SK-MEL-5 (cell line): ENCODE data around the gene MED13L. TPM values are rescaled to one million over a fixed set of nuclear protein-coding genes. Genes with fewer than 3 reads are reported as not detected.

Experiments
- DNase-seq: peaks from one replicate; pipeline ENCODE4 v3.0.0-alpha.2; 2016; ENCODE audit warnings: low read depth, low spot score
- in situ Hi-C: cut with HindIII; loops from 2 replicates; pipeline ENCODE4 v1.10.0; 2016; ENCODE audit warnings: low sequenced_read_pairs, high pct_unique_total_duplicates, low pct_unique_long_range_greater_than_20kb
- total RNA-seq: library from RNA; depleted of rRNA; stranded (reverse); fragments of >200 nt; shearing (Covaris generic); gene quantifications from 2 replicates; pipeline ENCODE4 v1.2.3, GENCODE V29; 2014

MED13L gene
- total RNA-seq, 1 experiment from 2014 or later: 41.3 TPM

DNA sequence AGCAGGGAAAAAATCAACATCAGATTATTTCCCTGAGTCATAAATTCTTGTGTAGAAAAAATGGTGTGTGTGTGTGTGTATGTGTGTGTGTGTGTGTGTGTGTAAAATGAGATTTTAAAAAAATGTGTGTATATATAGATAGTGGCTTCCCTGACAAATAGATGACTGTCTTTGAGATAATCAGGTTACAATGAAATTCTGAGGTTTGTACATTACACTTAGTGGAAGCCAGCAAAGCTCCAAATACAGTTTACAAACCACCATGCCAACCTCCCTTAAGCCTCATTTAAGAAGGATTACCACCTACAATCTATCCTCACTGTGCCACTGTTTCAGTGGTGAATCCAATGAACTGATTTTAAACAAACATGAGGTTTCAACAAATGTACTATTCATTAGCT is 93.8 kb downstream of the MED13L start:
- in situ Hi-C loops: no loop called here
- DNase-seq: peak; percentile 66

DNA sequence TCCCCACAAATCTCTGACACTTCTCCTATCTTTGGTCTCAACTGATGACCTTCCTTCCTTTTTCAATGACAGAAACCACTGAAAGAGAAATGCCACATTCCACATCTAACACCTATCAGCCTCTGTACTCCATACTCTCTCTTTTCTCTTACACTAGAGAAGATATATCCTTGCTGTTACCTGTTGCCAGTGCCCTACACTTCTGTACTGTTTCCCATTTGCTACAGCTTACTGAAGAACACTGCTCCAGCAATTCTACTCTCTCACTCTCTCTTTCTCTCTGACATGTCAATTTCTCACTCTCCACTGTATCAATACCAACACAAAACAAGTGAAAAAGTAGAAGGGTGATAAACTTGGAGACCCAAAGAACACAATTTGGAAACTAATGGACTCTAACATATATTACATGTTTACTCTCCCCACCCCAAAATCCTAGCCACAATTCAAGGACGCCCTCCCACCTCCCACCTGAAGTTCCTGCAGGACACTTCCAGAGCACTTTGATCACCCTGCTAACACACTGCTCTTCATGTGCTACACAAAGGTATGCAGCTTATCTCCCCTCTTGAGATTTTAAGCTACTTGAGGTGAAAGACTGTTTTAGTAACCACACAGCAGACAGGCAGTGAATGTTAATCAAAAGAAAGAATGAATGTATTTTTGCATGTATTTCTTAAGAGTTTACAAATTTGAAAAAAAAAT is 95.0 kb downstream of the MED13L start:
- no peak for DNase-seq
- in situ Hi-C loops: no loop called here

DNA sequence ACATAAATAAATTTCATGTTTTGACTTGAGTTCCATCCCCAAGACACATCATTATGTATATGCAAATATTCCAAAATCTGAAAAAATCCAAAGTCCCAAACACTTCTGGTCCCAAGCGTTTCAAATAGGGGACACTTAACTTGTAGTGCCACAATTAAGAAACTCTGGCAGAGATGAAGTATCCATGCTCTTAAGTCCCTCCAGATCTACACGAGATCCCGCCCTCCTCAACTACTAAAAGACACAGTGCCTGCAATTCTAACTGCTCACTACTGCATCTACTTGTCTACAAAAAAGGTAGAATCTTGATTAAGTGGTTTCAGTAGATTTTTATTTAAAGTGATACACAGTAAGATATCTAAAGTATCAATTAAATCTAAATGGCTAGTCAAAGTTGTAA is 97.0 kb downstream of the MED13L start:
- no peak for DNase-seq
- in situ Hi-C loops: no loop called here

DNA sequence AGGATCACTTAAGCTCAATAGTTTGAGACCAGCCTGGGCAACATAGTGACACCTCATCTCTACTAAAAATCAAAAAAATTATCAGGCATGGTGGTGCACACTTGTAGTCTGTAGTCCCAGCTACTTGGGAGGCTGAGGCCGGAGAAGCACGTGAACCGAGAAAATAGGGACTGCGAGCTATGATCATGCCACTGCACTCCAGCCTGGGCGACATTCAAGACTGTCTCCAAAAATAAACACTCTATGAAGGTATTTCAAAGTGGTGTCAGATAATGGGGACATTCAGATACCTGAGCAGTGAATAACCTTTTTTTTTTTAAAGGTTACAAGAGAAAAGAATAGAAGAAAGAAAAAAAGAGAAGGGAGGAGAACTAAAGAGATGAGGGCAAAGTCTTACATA is 98.1 kb downstream of the MED13L start:
- in situ Hi-C loops: no loop called here
- no peak for DNase-seq

DNA sequence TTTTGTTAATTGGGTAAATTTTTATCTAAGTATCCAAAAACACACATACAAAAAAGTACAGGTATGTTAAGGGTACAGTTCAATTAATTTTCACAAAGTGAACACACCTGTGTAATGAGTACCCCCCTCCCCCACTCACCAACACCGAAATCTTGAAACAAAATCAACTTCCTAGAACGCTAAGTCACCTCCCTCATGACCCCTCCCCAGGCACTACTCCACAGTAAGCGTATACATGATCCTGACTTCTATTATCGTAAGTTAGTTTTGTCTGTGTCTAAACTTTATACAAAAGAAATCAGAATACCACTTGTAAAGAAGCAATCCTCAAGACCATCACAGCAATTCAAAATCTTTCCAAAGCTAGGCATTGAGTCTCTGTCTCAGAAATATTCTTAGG is 100.5 kb downstream of the MED13L start:
- DNase-seq: no peak
- in situ Hi-C loops: no loop called here

DNA sequence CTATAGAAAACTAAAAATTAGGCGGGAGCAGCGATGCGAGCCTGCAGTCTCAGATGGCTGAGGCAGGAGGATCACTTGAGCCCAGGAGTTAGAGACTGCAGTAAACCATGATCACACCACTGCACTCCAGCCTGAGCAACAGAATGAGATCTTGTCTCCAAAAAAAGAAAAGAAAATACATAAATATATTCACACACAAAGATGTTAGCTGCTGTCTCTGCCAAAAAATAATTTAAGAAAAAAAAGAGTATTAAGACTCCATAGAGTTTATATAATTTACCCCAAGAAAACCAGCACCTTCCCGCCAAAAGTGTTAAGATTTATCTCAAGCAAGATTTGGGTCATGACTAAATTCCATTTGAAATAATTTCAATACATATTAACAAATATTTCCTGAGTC is 102.6 kb downstream of the MED13L start:
- DNase-seq: no peak
- in situ Hi-C loops: no loop called here

DNA sequence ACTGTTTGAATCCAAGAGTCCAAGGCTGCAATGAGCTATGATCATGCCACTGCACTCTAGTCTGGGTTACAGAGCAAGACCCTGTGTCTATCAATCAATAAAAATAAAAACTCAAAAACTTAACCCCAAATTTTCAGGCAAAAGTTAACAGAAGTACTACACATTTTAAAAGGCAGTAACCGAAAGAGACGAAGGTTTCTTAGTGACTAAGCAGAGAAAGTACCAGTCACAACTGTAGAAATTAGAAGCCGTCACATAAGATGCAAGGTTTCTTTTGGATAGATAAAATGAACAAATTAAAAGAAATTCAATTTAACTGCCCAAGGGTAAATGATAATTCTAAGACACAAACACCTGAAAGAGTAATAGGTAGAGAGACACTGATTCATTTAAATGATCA is 103.5 kb downstream of the MED13L start:
- in situ Hi-C loops: no loop called here
- no peak for DNase-seq

DNA sequence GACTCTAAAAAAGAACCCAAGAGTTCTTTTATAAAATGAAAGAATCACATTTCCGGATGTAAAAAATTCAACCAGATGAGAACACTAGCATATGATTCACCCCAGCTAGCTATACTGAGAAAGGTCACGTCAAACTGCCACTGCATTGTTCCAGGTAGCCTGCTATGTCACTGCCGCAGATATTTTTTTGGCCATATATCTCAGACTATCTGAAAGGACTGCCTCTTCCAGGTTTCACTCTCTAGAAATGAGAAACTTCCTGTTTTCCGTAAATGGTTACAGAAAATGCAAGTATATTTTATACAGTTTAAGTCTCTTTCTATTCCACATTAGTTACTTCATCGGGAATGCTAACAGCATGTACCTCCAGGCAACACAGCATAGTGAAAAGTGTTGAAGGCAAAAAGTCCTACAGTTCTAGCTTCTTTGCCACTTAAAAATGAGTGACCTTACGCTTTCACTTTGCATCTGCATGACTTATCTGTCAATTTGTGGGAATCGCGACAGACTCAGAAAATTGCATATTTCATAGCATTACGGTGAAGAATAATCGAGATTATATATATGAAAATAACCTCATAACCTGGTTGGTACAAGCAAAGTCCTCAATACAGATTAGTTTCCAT is 105.2 kb downstream of the MED13L start:
- in situ Hi-C loops: no loop called here
- peak; percentile 36 for DNase-seq

DNA sequence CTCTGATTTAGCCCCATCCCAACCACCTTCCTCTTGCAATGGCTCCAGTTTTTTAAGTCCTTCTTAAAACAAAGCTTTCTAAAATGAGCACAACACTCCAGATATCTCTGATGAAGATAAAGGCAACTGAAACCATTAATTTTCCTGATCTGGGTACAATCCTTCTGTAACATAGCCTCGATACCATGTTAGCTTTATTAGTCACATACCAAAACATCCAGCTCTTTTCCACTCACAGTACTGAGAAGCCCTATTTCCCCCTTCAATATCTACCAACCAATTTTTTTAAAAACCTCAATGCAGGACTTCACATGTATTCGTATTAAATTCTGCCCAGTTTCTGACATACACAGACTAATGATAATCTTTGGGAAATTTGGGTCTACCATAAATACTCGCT is 105.9 kb downstream of the MED13L start:
- DNase-seq: no peak

DNA sequence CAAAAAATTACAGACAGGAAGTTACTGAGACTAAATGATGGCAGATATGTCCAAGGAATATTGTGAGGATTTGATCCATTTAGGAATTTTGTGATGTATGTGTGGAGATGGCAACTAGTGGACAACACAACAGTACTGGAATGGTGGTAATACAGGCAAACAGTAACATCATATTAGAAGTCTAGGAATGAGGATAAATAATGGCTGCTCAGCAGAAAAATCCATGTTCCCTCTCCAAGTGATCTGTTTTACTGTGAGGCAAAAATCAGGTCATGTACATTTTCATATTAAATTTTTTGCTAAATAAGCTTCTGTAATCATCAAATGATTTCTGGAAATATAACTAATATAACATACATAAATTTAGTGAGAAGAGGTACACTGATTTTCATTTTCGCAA is 108.4 kb downstream of the MED13L start:
- no peak for DNase-seq
- in situ Hi-C loops: no loop called here

More for the DNA sequence above, 105.9 kb downstream of the MED13L start:
- in situ Hi-C loops: no loop called here

DNA sequence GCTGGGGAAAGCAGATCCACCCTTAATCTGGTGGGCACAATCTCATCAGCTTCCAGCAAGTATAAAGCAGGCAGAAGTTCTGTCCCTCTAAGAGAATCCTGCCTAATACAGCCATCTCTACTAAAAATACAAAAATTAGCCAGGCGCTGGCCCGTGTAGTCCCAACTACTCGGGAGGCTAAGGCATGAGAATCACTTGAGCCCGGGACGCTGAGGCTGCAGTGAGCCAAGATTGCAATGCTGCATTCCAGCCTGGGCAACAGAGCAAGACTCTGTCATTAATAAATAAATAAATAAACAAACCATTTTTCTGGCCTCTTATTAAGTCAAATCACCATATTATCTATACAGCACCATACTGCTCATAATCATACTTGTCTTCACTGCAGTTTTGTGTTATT is 111.2 kb downstream of the MED13L start:
- DNase-seq: no peak

DNA sequence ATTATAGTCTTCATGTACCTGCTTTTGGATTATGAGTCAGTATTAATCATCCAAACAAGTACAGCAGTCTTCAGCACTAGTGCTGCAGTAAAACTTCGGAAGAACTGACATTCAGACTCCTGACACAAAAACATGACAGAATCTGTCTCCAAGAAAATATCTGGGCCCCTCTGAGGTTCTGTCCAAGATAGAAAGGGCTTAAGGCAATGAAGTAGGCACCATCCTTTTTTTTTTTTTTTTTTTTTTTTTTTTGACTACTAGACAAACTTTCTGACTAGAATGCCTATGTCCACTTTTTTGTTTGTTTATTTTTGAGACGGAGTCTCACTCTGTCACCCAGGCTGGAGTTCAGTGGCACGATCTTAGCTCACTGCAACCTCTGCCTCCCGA is 112.5 kb downstream of the MED13L start:
- in situ Hi-C loops: no loop called here
- no peak for DNase-seq

More for the DNA sequence above, 111.2 kb downstream of the MED13L start:
- in situ Hi-C loops: no loop called here

DNA sequence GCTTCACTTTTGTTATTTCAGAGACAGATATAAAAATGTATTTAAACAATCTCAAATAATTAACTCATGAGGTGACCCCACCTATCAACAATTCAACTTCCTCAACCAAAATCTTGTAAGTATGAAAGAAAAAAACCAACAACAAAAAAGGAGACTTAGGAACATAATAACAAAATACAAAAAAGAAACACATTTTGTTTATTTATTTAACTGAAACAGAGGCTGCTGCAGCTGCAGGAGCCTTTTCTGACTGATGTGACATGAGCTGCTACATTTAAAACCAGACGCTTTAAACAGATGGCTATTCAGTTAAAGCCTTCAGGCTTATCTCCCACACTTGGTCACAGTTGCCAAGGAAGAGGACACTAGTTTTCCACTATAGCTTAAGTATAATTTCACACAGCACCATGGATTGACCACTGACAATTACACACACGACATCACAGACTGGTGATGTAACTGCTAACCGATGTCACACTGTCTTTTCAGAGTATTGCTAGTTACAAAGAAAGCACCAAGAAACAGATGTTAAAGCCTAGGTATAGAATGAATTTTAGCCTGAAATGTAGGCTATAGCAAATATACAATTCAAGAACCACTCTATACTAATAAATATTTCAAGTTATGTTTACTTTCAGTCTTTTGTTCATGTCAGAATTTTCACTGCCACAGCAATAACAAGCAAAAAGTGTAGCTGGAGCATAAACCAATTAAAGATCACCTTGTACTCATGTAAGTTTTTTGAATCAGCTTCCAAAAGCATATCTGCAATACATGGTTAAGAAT is 113.0 kb downstream of the MED13L start:
- peak; percentile 12 for DNase-seq
- in situ Hi-C loops: no loop called here

DNA sequence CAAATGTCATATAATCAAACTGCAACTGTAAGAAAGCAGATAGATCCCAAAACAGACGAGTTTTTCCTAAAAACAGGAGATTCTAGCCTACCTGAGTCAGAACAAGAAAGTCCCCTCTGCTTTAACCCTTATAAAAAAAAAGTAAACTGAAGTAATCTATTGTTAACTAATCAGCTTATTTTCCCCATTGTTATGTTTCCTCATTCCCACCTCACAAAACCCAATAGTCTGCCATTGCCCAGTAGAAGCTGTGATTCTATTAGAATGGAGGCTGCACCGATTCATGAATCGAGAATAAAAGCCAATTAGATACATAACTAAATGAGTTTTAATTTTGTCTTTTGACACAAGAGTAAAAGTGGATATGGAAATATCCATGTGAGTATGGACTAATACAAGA is 115.4 kb downstream of the MED13L start:
- no peak for DNase-seq
- in situ Hi-C loops: no loop called here

DNA sequence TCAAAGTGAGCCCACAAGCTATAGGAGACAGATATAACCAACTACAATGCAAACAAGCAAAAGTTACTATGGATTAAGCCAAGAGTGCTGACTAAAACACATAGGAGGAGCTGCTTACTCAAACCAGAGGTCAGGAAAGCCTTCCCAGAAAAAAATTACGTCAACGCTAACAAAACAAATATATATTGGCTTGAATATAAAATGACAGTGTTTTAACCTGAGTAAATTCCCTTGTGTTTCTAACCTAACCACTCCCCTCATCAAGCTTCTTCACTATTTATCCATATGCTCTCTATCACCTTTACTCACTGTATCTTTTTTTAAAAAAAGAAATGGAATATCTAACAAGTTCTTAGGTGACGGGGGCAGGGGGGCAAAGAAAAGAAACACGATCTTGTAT is 115.9 kb downstream of the MED13L start:
- in situ Hi-C loops: no loop called here
- DNase-seq: no peak

DNA sequence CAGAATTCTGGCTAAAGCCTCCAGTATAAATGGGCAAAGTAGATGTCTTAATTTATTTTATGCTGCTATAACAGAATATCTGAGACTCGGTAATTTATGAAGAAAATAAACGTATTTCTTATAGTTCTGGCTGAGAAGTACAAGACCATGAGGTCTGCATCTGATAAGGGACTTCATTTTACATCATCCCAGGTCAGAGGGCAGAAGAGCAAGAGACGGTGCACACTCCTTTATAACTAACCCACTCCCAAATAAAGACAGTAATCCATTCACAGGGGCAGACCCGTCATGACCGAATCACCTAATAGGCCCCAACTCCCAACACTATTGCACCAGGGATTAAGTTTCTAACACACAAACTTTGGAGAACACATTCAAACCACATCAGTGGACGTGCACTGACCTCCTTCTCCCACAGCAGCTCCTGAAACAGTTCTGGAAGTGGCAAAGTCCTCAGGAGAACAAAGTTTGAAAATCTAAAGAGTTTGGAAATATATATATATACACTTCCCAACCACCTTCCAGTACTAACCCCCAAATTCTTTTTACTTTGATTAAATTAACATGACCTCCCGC is 116.5 kb downstream of the MED13L start:
- in situ Hi-C loops: no loop called here
- no peak for DNase-seq

DNA sequence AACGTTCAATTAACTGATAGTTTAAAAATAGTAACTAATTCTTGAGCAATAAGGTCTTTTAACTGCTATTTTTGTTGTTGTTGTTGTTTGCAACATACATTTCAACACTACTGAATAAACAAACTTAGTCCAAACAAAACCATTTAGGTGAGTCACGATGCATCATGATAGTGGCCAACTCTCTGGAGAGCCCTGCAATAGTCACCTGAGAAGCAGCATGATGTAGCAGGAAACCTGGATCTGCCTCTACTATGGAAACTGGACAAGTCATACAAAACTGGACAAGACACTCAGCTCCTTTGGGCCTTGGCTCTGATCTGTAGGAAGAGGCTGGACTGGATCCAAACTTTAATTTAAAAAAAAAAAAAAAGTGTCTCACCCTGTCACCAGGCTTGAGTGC is 117.3 kb downstream of the MED13L start:
- in situ Hi-C loops: no loop called here
- DNase-seq: no peak

DNA sequence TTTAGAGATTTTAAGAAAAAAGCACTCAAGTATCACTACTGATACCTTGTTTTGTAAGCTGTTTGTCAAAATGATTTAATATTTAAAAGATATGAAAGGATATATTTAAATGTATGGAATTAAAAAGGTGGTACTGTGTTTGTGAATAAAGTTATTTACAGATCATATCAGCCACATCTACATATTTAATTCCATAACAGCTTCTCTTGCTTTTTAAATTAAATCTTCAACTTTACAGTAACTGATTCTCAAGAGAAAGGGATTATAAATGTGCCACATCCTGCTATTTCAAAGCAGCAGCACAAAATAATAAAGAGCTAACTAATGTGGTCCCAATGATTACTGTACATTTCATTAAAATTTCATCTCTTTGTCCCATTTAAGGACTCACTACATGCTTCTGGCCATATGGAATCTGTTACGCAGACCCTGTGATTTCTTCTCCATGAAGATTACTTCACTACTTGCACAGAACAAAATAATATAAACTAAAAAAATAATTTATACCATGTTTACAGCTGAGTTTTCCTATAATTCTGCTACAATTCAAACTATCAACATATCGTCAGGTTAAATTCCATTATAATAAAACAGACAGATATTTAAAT is 117.8 kb downstream of the MED13L start:
- no peak for DNase-seq
- in situ Hi-C loops: no loop called here
